Dermis microvascular lymphatic vessel endothelial cell (primary cell): Measurements from ENCODE around the gene SH3BP5. TPM values are rescaled to one million over a fixed set of nuclear protein-coding genes. Genes with fewer than 3 reads are reported as not detected.

Experiments
- DNase-seq, 2 donors: peaks; one replicate each; pipeline versions ENCODE4 v3.0.0 to v3.0.0-alpha.2; 2010; ENCODE audit warnings: low read depth in 2 of 2
- total RNA-seq: library from RNA; depleted of rRNA; stranded (reverse); fragments of >200 nt; gene quantifications from 2 replicates; pipeline ENCODE4 v1.2.1, GENCODE V29; 2014

Gene SH3BP5
- total RNA-seq, 1 donor from 2014 or later = 53.1 TPM

- no peak for DNase-seq
Measured at GRCh38 chr3:15279671-15280402, 52.5 kb downstream of the SH3BP5 start.

- DNase-seq = no peak
Measured at GRCh38 chr3:15279205-15279604, 53.2 kb downstream of the SH3BP5 start.

- no peak for DNase-seq
Measured at GRCh38 chr3:15277861-15278500, 54.4 kb downstream of the SH3BP5 start.

- peak in 1 of 2 donors; percentile 25 for DNase-seq
Measured at GRCh38 chr3:15276028-15276724, 56.2 kb downstream of the SH3BP5 start.

- DNase-seq = no peak
Measured at GRCh38 chr3:15273227-15273626, 59.2 kb downstream of the SH3BP5 start.

- no peak for DNase-seq
Measured at GRCh38 chr3:15272426-15273196, 59.8 kb downstream of the SH3BP5 start.

- no peak for DNase-seq
Measured at GRCh38 chr3:15271785-15272381, 60.5 kb downstream of the SH3BP5 start.

GRCh38 chr3:15271030-15271429, 61.4 kb downstream of the SH3BP5 start:
- DNase-seq = no peak

- peak; percentile 79 to 97 for DNase-seq
Measured at GRCh38 chr3:15269091-15269989, 63.0 kb downstream of the SH3BP5 start.

- DNase-seq = peak; percentile 62 to 85
Measured at GRCh38 chr3:15268033-15268631, 64.3 kb downstream of the SH3BP5 start.

- DNase-seq = no peak
Measured at GRCh38 chr3:15267502-15267901, 64.9 kb downstream of the SH3BP5 start.

- no peak for DNase-seq
Measured at GRCh38 chr3:15266510-15267376, 65.6 kb downstream of the SH3BP5 start.

- no peak for DNase-seq
Measured at GRCh38 chr3:15265655-15266509, 66.5 kb downstream of the SH3BP5 start.

- DNase-seq = no peak
Measured at GRCh38 chr3:15264486-15264885, 67.9 kb downstream of the SH3BP5 start.

- no peak for DNase-seq
Measured at GRCh38 chr3:15263926-15264325, 68.5 kb downstream of the SH3BP5 start.

GRCh38 chr3:15263120-15263519, 69.3 kb downstream of the SH3BP5 start:
- no peak for DNase-seq

GRCh38 chr3:15262021-15262420, 70.4 kb downstream of the SH3BP5 start:
- no peak for DNase-seq

- DNase-seq = no peak
Measured at GRCh38 chr3:15261274-15261673, 71.1 kb downstream of the SH3BP5 start.
